Activated CD4-positive, alpha-beta T cell treated with anti-CD3 and anti-CD28 coated beads, Interleukin-2, amount 50 U/mL, for 1 hour (primary cell): ENCODE data around the gene TRIM71.
"Not testable (repeated sequence)": the region's sequence is repeated elsewhere in the genome, so short reads cannot be mapped to it uniquely, and the experiment has no call there.

Experiments used
- DNase-seq: peaks from one replicate; pipeline ENCODE4 v3.0.0-alpha.2; 2020

TRIM71 gene

DNA sequence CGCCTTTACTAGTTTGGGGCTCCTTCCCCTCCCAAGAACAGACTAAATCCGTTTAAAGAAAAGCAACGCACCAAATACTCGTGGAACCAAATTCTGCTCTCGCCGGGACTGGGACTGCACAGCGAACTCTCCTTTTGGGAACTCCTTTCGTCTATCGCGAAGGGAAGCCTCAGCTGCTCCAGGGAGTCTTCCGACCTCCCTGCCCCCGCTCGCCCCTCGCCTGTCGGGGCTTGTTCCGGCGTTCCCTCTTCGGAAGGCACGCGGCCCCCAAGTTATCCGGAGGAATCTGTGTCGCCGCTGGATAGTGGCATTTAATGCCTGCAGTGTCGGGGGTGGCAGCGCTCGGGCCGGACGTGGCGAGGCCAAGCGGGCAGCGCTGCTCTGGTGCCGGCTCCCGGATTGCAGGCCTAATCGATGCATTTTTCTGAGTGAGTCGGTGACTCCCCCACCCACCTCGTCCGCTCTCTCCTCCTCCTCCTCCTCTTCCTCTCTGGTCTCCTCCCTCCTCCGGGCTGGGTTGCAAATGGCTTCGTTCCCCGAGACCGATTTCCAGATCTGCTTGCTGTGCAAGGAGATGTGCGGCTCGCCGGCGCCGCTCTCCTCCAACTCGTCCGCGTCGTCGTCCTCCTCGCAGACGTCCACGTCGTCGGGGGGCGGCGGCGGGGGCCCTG lies at the start of gene TRIM71:
TSS of gene TRIM71 (plus strand) at position 440 of the 671 bp plus-strand sequence. CDS start at position 524, 84 bp downstream.
- DNase-seq: no peak

- DNase-seq: no peak
Observed at GRCh38 chr3:32778389-32778788, 39.4 kb upstream of the TRIM71 start.

DNA sequence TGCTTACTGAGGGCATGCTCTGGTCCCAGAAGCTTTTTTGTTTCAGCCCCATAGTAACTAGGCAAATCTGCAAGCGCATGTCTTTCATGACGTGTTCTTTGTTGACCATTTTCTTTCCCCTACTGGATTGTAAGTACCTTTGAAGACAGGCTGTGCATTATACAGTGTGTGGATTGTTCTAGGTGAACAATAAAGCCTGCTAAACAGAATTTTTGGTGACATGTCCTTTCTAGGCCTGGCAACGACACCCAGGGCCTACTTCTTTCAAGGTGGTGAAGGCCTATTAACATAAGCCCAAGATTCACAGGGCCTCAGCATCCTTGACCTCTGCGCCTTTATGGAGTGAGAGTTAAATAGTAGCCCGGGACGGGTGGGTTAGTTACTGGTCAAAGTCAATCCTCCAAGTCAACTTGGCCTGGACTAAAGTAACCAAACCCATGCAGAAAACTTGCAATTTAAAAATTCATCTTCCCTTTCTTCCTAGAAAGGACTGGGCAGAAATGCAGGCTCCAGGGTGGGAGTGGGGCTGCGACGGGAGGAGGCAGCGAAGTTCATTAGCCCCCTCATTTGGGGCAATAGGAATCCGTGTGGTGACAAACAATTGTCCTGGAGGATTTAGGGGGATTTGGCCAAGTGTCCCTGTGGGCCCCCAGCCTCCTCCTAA lies 37.6 kb upstream of the TRIM71 start:
- DNase-seq: no peak

- no peak for DNase-seq
Observed at GRCh38 chr3:32780735-32781210, 37.0 kb upstream of the TRIM71 start.

DNA sequence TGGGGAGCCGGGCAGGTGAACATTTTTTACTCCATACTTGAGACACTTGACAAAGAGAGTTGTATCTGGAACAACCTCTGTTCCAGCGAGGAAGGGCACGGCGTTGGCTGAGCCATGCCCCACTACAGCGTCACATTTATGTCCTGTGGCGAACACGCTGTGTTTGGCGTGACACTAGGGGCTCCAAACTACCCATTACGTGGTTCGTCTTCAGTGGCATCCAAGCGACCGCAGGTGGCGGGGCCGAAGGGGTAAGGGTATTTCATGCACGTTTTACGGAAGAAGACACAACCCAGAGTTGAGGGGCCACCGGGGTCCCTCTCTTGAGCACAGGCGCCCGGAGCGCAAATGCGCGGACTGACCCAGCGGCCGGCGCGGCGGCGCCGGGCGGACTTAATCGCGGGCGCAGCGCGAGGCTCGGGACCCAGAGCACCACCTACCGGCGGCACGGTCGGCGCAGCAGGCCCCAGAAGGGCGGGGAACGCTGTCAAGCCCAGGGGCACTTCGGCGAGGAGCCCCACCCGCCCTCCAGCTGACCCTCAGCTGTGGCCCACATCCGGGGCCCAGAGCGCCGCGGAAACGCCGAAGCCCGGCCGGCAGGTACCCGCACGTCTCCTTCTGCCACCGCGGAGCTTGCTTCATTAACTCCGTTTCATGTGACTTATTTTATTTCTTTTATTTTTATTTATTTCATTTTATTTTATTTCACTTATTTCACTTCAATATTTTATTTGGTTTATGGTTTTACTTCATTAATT lies 36.4 kb upstream of the TRIM71 start:
- DNase-seq: peak; percentile 58

DNA sequence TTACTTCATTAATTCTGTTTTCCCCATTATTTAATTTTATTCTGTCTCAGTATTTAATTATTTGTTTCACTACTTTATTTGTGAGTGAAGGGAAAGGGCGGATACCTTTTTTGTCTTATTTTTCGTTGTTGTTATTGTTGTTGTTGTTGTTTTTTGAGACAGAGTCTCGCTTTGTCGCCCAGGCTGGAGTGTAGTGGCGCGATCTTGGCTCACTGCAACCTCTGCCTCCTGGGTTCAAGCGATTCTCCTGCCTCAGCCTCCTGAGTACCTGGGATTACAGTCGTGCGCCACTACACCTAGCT lies 35.9 kb upstream of the TRIM71 start:
- not testable (repeated sequence) for DNase-seq

GRCh38 chr3:32782407-32782806 lies 35.4 kb upstream of the TRIM71 start:
- DNase-seq: no peak

DNA sequence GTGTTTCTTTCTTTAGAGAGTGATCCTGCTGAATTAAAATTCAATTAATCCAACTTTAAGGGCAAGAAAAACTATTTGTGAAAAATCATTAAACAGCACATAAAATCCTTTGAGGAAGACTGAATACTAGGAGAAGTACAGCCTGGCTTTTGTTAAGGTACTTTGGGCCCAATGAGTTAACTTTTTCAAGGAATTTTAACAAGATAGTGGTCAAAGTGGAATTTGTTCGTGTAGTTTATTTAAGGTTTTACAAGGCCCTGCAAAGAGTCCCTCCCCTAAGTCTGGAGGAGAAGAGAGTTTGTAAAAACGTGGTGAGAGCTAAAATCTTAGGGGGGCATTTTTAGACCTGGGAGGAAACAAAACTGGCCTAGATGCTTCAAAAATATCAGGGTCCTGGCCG lies 26.0 kb upstream of the TRIM71 start:
- DNase-seq: no peak

GRCh38 chr3:32794487-32795308 lies 23.1 kb upstream of the TRIM71 start:
- DNase-seq: no peak

- not testable (repeated sequence) for DNase-seq
Observed at GRCh38 chr3:32796384-32796950, 21.3 kb upstream of the TRIM71 start.

DNA sequence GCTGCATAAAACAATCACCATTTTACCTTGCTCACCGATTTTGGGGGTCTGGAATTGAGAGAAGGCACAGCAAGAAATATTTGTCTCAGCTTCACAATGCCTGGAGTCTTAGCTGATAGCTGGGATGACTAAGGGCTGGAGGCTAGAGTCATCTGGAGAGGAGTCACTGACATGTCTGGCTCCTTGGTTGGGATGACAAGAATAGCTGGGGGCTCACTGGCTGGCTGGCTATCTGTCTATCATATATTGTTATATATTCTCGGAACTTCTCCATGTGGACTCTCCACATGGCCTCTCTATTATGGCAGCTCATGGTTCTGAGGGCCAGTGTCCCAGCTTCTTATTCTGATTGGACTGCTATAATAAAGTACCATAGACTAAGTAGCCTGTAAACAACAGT lies 20.0 kb upstream of the TRIM71 start:
- DNase-seq: no peak

- DNase-seq: not testable (repeated sequence)
Observed at GRCh38 chr3:32801440-32801839, 16.4 kb upstream of the TRIM71 start.

- no peak for DNase-seq
Observed at GRCh38 chr3:32813180-32813579, 4.6 kb upstream of the TRIM71 start.

DNA sequence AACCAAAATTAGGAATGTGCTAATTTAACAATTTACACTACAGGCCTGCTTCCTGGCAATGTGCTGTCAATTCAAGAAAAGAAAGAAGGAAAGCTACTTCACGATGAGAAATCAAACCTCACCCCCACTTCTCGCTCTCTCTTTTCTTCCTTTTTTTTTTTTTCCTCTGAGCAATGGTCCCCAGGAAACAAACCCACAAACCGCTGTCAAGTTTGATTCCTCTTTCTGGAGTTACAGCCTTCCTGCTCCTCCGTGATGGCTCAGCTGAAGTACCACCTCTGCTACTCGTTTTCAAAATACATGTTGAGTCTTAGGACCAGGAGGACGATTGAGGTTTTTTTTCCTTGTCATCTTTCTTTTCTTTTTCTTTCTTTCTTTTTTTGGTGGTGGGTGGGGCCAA lies 3.4 kb upstream of the TRIM71 start:
- no peak for DNase-seq

DNA sequence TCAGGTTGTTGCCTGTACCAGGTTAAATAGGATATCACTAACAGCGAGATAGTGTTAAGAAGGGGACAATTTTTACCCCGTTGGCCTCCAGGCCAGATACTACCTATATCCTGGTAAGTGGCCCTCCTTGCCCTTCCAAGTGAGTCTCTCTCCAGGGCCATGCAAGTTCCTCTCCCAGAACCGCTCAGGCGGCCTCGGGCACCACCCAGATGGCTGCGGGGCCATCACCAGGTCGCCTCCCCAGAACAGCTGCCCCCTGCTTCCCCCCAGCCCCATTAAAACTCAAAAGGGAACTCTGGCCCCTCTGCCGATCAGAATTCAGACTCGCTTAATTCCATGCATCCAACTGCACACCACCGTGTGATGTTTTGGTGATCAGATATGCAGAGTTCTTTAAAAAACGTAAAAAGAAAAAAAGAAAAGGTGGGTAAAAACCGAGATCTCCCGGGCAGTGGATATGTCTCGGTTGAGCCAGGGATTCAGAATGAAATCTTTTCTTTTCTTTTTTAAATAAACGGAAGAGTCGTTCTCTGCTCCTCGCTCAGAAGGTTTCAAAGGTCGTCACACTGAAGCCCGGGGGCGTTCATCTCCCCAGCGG lies 1.9 kb upstream of the TRIM71 start:
- DNase-seq: no peak

DNA sequence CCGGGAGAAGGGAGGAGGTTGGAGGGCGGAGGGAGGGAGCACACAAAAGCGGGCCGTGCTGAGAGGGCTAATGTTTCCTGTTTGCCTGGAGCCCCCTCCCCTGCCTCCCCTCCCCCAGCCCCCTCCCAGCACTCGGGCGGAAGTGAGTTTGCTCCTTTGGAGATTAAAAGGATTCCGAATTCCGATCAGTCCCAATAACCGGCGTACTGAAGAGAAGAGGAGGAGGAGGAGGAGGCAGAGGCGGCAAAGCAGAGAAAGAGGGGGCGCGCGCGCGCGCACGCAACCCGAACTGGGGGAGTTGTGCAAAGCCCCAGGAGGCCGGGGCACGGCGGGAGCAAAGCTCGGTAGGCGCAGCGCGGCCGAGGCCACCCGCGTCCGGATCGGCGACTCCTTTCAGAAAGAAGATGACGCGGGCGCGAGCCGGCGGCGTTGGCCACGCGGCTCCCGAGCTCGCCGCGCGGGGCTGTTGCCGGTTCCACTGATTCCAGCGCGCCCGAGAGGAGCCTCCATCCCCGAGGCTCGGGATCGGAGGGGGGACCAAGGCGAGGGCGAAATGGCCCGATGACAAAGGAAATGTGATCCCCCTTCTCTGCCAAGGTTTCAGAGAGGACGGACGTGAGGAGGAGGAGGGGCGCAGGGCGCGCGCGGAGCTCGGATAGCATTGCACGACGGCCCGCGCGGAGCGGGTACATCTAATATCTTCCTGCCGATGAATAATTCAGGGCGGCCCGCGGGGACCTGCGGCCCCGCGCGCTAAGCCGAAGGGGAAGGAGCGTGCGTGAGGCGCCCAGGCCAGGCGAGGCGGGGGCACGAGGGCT lies 1.1 kb upstream of the TRIM71 start:
- no peak for DNase-seq

GRCh38 chr3:32817257-32817557 lies 590 bp upstream of the TRIM71 start:
- DNase-seq: no peak

DNA sequence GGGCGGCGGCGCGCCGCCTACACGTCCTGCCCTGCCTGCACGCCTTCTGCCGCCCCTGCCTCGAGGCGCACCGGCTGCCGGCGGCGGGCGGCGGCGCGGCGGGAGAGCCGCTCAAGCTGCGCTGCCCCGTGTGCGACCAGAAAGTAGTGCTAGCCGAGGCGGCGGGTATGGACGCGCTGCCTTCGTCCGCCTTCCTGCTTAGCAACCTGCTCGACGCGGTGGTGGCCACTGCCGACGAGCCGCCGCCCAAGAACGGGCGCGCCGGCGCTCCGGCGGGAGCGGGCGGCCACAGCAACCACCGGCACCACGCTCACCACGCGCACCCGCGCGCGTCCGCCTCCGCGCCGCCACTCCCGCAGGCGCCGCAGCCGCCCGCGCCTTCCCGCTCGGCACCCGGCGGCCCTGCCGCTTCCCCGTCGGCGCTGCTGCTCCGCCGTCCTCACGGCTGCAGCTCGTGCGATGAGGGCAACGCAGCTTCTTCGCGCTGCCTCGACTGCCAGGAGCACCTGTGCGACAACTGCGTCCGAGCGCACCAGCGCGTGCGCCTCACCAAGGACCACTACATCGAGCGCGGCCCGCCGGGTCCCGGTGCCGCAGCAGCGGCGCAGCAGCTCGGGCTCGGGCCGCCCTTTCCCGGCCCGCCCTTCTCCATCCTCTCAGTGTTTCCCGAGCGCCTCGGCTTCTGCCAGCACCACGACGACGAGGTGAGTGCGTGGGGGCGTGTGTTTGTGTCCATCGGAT lies 602 bp downstream of the TRIM71 start:
- DNase-seq: no peak

DNA sequence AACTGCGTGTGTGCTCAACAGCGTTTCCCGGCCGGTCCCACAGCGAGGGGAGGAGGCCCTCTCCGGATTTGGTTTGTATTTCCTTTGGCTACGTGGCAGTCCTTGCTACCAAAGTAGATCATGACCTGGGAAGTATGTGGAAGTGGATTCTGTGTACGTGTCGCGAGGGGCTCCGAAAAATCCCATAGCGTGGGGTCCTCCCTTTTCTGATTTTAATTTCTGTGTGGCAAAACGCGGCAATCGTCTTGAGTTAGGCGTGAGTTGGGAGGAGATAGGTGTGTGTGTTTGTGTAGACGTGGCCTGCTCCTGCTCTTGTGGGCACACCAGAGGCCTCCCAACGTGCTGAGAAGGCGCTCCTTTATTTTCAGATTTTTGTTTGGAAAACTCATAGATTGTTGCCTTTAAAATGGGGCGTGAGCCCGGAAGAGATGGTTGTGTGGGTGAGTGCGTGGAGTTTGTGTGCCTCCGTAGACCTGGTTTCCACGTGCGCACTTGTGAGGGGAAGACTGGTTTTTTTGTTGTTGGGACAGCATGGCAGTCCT lies 1.2 kb downstream of the TRIM71 start:
- no peak for DNase-seq

DNA sequence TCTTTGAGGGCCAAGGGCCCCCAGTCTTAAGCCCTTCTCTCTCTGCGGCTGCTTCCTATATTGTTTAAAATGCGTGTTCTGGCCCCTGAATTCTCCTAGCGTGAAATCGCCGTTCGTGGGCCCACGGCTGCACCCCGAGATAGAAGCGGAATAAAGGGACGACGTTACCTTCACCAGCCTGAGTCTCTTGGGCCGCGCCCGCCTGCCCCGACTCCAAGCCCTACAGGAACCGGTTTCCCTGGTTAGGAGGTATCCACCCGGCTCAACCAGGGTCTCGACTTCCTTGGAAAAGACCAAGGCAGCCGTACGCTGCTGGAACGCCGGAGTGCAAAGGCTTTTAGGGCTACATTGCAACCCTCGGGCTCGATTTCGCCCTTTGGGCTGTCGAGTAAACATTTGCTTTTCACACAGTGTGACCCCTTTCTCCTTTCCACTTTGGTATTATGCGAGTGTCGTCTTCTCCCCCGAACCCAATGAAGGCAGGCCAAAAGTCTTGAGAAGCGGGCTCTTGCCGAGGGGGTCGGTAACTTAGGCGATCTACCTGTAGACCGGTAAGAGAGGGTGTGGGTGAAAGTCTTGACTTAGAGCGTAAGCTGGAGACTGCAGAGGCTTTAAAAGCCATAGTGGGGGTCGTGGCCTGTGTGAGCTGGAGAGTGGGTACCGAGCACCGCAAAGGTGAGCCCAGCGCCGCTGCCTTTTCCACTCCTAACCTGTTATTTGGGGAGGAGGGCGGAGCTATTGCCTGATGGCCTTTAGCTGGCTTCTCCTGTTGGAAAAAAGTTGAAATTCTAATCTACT lies 2.0 kb downstream of the TRIM71 start:
- DNase-seq: no peak
